HepG2 (cell line): ENCODE measurements around the gene FOXK2. TPM values are rescaled to one million over a fixed set of nuclear protein-coding genes. Genes with fewer than 3 reads are reported as not detected.

Experiments
- ATAC-seq: fragments of 200-7000 bp; cut with Tn5 transposase; 3 replicates; pipeline ENCODE4 v1.9.1; 2020; ENCODE audit warnings: mild to moderate bottlenecking, moderate library complexity
- BruUV-seq: library from RNA; stranded (reverse); fragments of 400-500 nt; replicated peaks from 2 replicates; lab custom pipeline; 2021; lab: Mats Ljungman, UMichigan
- CTCF ChIA-PET: fragments of 300-600 bp; formaldehyde crosslinking; extraction: SDS; loops from one replicate; lab custom pipeline; 2021; ENCODE audit warnings: low total read pairs, inconsistent platforms, low intra/inter-chr PET ratio; lab: Yijun Ruan, JAX
- POLR2A ChIA-PET: fragments of 350-600 bp; sonication (Branson Sonifier 250); formaldehyde crosslinking; loops from one replicate; lab custom pipeline; 2020; ENCODE audit warnings: antibody characterized with exemption, inconsistent platforms; lab: Yijun Ruan, JAX
- DNase-seq: peaks from one replicate; pipeline ENCODE4 v3.0.0-alpha.2; 2015; ENCODE audit warnings: low spot score
- FAIRE-seq: peaks from 3 replicates; lab custom pipeline; 2011; peaks lifted over from hg19 to GRCh38; lab: Jason Lieb, UNC
- H2AFZ ChIP-seq: one replicate; pipeline ENCODE4 v1.6.1; 2011; ENCODE audit warnings: low read length, inconsistent platforms
- H3K27ac ChIP-seq: fragments of 300-600 bp; 3 replicates; pipeline ENCODE4 v1.8.0; 2011; ENCODE audit warnings: mixed run types, mild to moderate bottlenecking, mixed read lengths, low read length, inconsistent platforms; ENCODE audit not compliant: insufficient read depth; ENCODE audit errors: extremely low read length
- H3K27me3 ChIP-seq, 2 experiments: fragments of 200-600 bp in 1 of 2; 2 replicates in 1 of 2; 3 replicates in 1 of 2; pipeline versions ENCODE4 v1.6.0 to v1.8.0; 2011; ENCODE audit warnings: low read length in 2 of 2, mild to moderate bottlenecking in 2 of 2, moderate library complexity in 2 of 2, inconsistent platforms in 1 of 2; ENCODE audit not compliant: insufficient read depth in 2 of 2, control insufficient read depth in 1 of 2
- H3K36me3 ChIP-seq, 2 experiments: fragments of 200-600 bp in 1 of 2; replicated peaks in 1 of 2; 2 replicates in 1 of 2; 3 replicates in 1 of 2; pipeline versions ENCODE4 v1.5.1 to v1.8.0; 2011; ENCODE audit warnings: low read length in 2 of 2, inconsistent platforms in 1 of 2; ENCODE audit not compliant: insufficient read depth in 2 of 2, control insufficient read depth in 1 of 2
- H3K4me1 ChIP-seq: 2 replicates; pipeline ENCODE4 v1.5.1; 2012; ENCODE audit warnings: low read length, inconsistent platforms; ENCODE audit not compliant: insufficient read depth
- H3K4me2 ChIP-seq: 2 replicates; pipeline ENCODE4 v1.6.0; 2011; ENCODE audit warnings: low read depth, low read length, inconsistent platforms
- H3K4me3 ChIP-seq, 3 experiments: fragments of 200-600 bp in 1 of 3; sonication (generic), shearing (Covaris generic) in 1 of 3; replicated peaks in 1 of 3; 2 replicates each; pipeline ENCODE4 v1.5.1; 2011 to 2016; ENCODE audit warnings: low read length in 3 of 3, inconsistent platforms in 2 of 3, low read depth in 2 of 3, mild to moderate bottlenecking in 2 of 3, control low read depth in 1 of 3, mixed read lengths in 1 of 3; ENCODE audit not compliant: insufficient read depth in 1 of 3
- H3K79me2 ChIP-seq: one replicate; pipeline ENCODE4 v1.6.1; 2011; ENCODE audit warnings: low read length, inconsistent platforms; ENCODE audit not compliant: insufficient read depth
- H3K9ac ChIP-seq: 2 replicates; pipeline ENCODE4 v1.6.0; 2011; ENCODE audit warnings: mild to moderate bottlenecking, low read depth, low read length, inconsistent platforms; ENCODE audit not compliant: insufficient read depth
- H3K9me3 ChIP-seq: 2 replicates; pipeline ENCODE4 v1.5.1; 2012; ENCODE audit warnings: mild to moderate bottlenecking, low read length
- H4K20me1 ChIP-seq: 2 replicates; pipeline ENCODE4 v1.6.0; 2011; ENCODE audit warnings: inconsistent platforms, mild to moderate bottlenecking, low read length, moderate library complexity; ENCODE audit not compliant: insufficient read depth
- FOXO4 ChIP-seq: sonication (generic); formaldehyde crosslinking; conservative IDR thresholded peaks from 2 replicates; pipeline ENCODE4 v1.8.1; 2023; ENCODE audit warnings: missing genetic modification reagents
- FOXP4 ChIP-seq: sonication (generic); formaldehyde crosslinking; IDR thresholded peaks from 2 replicates; pipeline ENCODE4 v1.4.0; 2020; ENCODE audit warnings: missing genetic modification reagents
- HMGXB4 ChIP-seq, 2 experiments: sonication (generic) in 1 of 2; formaldehyde crosslinking in 1 of 2; IDR thresholded peaks; 2 replicates each; pipeline versions ENCODE4 v1.4.0 to v1.6.1; 2018 to 2020; ENCODE audit warnings: missing genetic modification reagents in 2 of 2, borderline replicate concordance in 1 of 2, low read depth in 1 of 2, mild to moderate bottlenecking in 1 of 2, missing biosample characterization in 1 of 2
- POLR2A ChIP-seq, 2 experiments: IDR thresholded peaks; 2 replicates each; pipeline ENCODE4 v1.6.1; 2011; ENCODE audit warnings: low read depth in 2 of 2, low read length in 2 of 2, mild to moderate bottlenecking in 1 of 2, moderate library complexity in 1 of 2; ENCODE audit not compliant: insufficient read depth in 1 of 2
- SATB2 ChIP-seq: sonication (generic); formaldehyde crosslinking; IDR thresholded peaks from 2 replicates; pipeline ENCODE4 v1.5.0; 2020; ENCODE audit warnings: missing genetic modification reagents
- ZBTB20 ChIP-seq: sonication (generic); formaldehyde crosslinking; IDR thresholded peaks from 2 replicates; pipeline ENCODE4 v1.8.1; 2023; ENCODE audit warnings: missing genetic modification reagents, low read depth, mild to moderate bottlenecking, borderline replicate concordance
- ZBTB38 ChIP-seq: sonication (generic); formaldehyde crosslinking; IDR thresholded peaks from 2 replicates; pipeline ENCODE4 v1.5.1; 2020; ENCODE audit warnings: mild to moderate bottlenecking, missing genetic modification reagents
- ZBTB46 ChIP-seq: sonication (generic); formaldehyde crosslinking; IDR thresholded peaks from 2 replicates; pipeline ENCODE4 v1.4.0; 2020; ENCODE audit warnings: mild to moderate bottlenecking, missing genetic modification reagents, borderline replicate concordance
- ZNF263 ChIP-seq: sonication (generic); formaldehyde crosslinking; IDR thresholded peaks from 2 replicates; pipeline ENCODE4 v1.4.0; 2020; ENCODE audit warnings: missing genetic modification reagents
- ZNF354B ChIP-seq: sonication (generic); formaldehyde crosslinking; IDR thresholded peaks from 2 replicates; pipeline ENCODE4 v1.8.0; 2022; ENCODE audit warnings: mild to moderate bottlenecking, missing genetic modification reagents
- ZNF484 ChIP-seq: sonication (generic); formaldehyde crosslinking; IDR thresholded peaks from 2 replicates; pipeline ENCODE4 v1.5.1; 2020; ENCODE audit warnings: mild to moderate bottlenecking, low read depth, missing genetic modification reagents, borderline replicate concordance
- ZNF589 ChIP-seq: sonication (generic); formaldehyde crosslinking; conservative IDR thresholded peaks from 2 replicates; pipeline ENCODE4 v1.8.0; 2022; ENCODE audit warnings: mild to moderate bottlenecking, moderate library complexity, missing genetic modification reagents
- ZNF670 ChIP-seq: sonication (generic); formaldehyde crosslinking; IDR thresholded peaks from 2 replicates; pipeline ENCODE4 v1.8.0; 2022; ENCODE audit warnings: mild to moderate bottlenecking, missing genetic modification reagents, borderline replicate concordance
- ZNF678 ChIP-seq: sonication (generic); formaldehyde crosslinking; IDR thresholded peaks from 2 replicates; pipeline ENCODE4 v1.4.0; 2020; ENCODE audit warnings: mild to moderate bottlenecking, missing genetic modification reagents
- ZNF776 ChIP-seq: sonication (generic); formaldehyde crosslinking; IDR thresholded peaks from 2 replicates; pipeline ENCODE4 v1.4.0; 2020; ENCODE audit warnings: mild to moderate bottlenecking, missing genetic modification reagents
- WGBS: methylation state at CpG from one replicate; pipeline ENCODE4 v1.1.6; 2017; ENCODE audit warnings: low lambda C conversion rate; 5-methylcytosine and 5-hydroxymethylcytosine counted together
- in situ Hi-C: cut with HindIII; loops from 2 replicates; pipeline ENCODE4 v1.10.0; 2017; ENCODE audit warnings: low pct_unique_long_range_greater_than_20kb; ENCODE audit not compliant: extremely low pct_ligation_motif_present
- intact Hi-C: fragments of 100-400 bp; cut with micrococcal nuclease; formaldehyde crosslinking; loops from one replicate; pipeline ENCODE4 v1.10.0; 2022; ENCODE audit not compliant: unreplicated experiment
- polyA plus RNA-seq, 8 experiments: library from polyadenylated mRNA; depleted of rRNA in 3 of 8; stranded (reverse) in 7 of 8; unstranded in 1 of 8; fragments of >200 nt; fragmentation: Illumina TruSeq in 4 of 8; extraction: Trizol in 4 of 8; gene quantifications; 2 replicates each; pipeline versions ENCODE4 v1.2.1 to v1.2.3, GENCODE V29; 2011 to 2016; ENCODE audit warnings: low read depth in 4 of 8, missing spikeins in 1 of 8, mixed read lengths in 1 of 8; ENCODE audit not compliant: insufficient read depth in 1 of 8
- total RNA-seq, 5 experiments: library from RNA; depleted of rRNA; stranded (reverse); fragments of >200 nt; fragmentation: Illumina TruSeq; extraction: Trizol; gene quantifications; 2 replicates each; pipeline ENCODE4 v1.2.3, GENCODE V29; 2016; ENCODE audit warnings: low read depth in 1 of 5

FOXK2 gene
- total and polyA plus RNA-seq, 2 of the 13 experiments (the other 11 are each of a cell fraction or from before 2014, with no cell fraction given), result 67.1 to 67.2 TPM

- Histone ChIP-seq H3K36me3 (peaks cover 57 to 85% of the 10 kb centered on the region in 2 experiments), H3K79me2 (no peaks in the 10 kb centered on the region), H2AFZ (no peak overlapping the region), H3K27ac (no peak overlapping the region), H3K4me2 (no peak overlapping the region), H3K4me3 (no peak overlapping the region), H3K4me1 (no peaks in the 10 kb centered on the region; the same call in 1 of the 2 replicates), H3K9ac (no peak overlapping the region), H3K9me3 (no peaks in the 10 kb centered on the region), H4K20me1 (peaks cover 16% of the 10 kb centered on the region; the same call in 1 of the 2 replicates), H3K27me3 (no peaks in the 10 kb centered on the region)
- DNase-seq (no peak), FAIRE-seq (no peak), ATAC-seq (peak; percentile 11)
- intact Hi-C loops, result no loop called here
- BruUV-seq, result no TSS peak
- WGBS, result 98% methylated on average over 21 of the region's 26 CpGs
- CTCF ChIA-PET, result no interaction called here
- POLR2A ChIA-PET, result no interaction called here
- in situ Hi-C loops, result no loop called here
- TF ChIP-seq FOXP4 (CRISPR knock-in tag) (no peak), ZNF354B (no peak), ZBTB38 (CRISPR knock-in tag) (peak; percentile 40; the same call in 1 of the 2 replicates), SATB2 (CRISPR knock-in tag) (no peak), ZNF484 (CRISPR knock-in tag) (no peak), ZBTB46 (CRISPR knock-in tag) (no peak), HMGXB4 (CRISPR knock-in tag; IDR thresholded peaks at IDR 0.05; ENCODE audit: borderline replicate concordance in 1 of 2, low read depth in 1 of 2) (no peak), FOXO4 (CRISPR knock-in tag) (no peak), ZBTB20 (CRISPR knock-in tag) (no peak), ZNF678 (CRISPR knock-in tag) (no peak), ZNF263 (peak; percentile 78), ZNF670 (CRISPR knock-in tag) (no peak), ZNF776 (CRISPR knock-in tag) (0 out of 2 replicates have a peak, but pooled peaks have one; percentile 37), ZNF589 (0 out of 2 replicates have a peak, but pooled peaks have one; percentile 26), POLR2A (IDR thresholded peaks at IDR 0.05; ENCODE audit: insufficient read depth in 1 of 2, low read depth in 2 of 2, low read length in 2 of 2) (peak in 1 of 2 experiments; percentile 12; a peak in 1 of 4 replicates)
Measured at GRCh38 chr17:82599674-82600661, 80.4 kb downstream of the FOXK2 start.
